Hepatocyte (in vitro differentiated cells): ENCODE measurements around the gene ARMC7. TPM values are rescaled to one million over a fixed set of nuclear protein-coding genes. Genes with fewer than 3 reads are reported as not detected.
A peak's percentile ranks its signal among the peaks of the same experiment; 100 is the strongest.

Experiments used
- DNase-seq: peaks from one replicate; pipeline ENCODE4 v3.0.0-alpha.2; 2016; ENCODE audit warnings: low spot score
- H2AFZ ChIP-seq: fragments of 200-600 bp; sonication (generic); 2 replicates; pipeline ENCODE4 v1.6.0; 2016; ENCODE audit warnings: antibody characterized with exemption, mild to moderate bottlenecking
- H3K27ac ChIP-seq: fragments of 200-600 bp; sonication (generic); 2 replicates; pipeline ENCODE4 v1.5.1; 2016; ENCODE audit warnings: mild to moderate bottlenecking
- H3K27me3 ChIP-seq: fragments of 200-600 bp; sonication (generic); 2 replicates; pipeline ENCODE4 v1.6.1; 2016
- H3K36me3 ChIP-seq: fragments of 200-600 bp; sonication (generic); replicated peaks from 2 replicates; pipeline ENCODE4 v1.5.1; 2016; ENCODE audit warnings: low read depth; ENCODE audit not compliant: insufficient read depth
- H3K4me1 ChIP-seq: fragments of 200-600 bp; sonication (generic); 2 replicates; pipeline ENCODE4 v1.5.1; 2016; ENCODE audit warnings: mild to moderate bottlenecking, moderate library complexity; ENCODE audit not compliant: insufficient read depth
- H3K4me2 ChIP-seq: fragments of 200-600 bp; sonication (generic); 2 replicates; pipeline ENCODE4 v1.6.0; 2016
- H3K4me3 ChIP-seq: fragments of 200-600 bp; sonication (generic); 2 replicates; pipeline ENCODE4 v1.5.1; 2016; ENCODE audit warnings: mild to moderate bottlenecking
- H3K79me2 ChIP-seq: fragments of 200-600 bp; sonication (generic); 2 replicates; pipeline ENCODE4 v1.6.0; 2017; ENCODE audit warnings: mild to moderate bottlenecking
- H3K9me2 ChIP-seq: fragments of 200-600 bp; sonication (generic); replicated peaks from 2 replicates; pipeline ENCODE4 v1.6.0; 2017; ENCODE audit warnings: mild to moderate bottlenecking; ENCODE audit not compliant: insufficient read depth
- H3K9me3 ChIP-seq: fragments of 200-600 bp; sonication (generic); 2 replicates; pipeline ENCODE4 v1.5.1; 2016; ENCODE audit warnings: low read depth, mild to moderate bottlenecking
- H4K20me1 ChIP-seq: fragments of 200-600 bp; sonication (generic); 2 replicates; pipeline ENCODE4 v1.6.0; 2016; ENCODE audit warnings: mild to moderate bottlenecking; ENCODE audit not compliant: insufficient read depth, poor library complexity, severe bottlenecking
- CTCF ChIP-seq: fragments of 200-600 bp; sonication (generic); IDR thresholded peaks from 2 replicates; pipeline ENCODE4 v1.5.1; 2016; ENCODE audit warnings: antibody characterized with exemption, mild to moderate bottlenecking; ENCODE audit not compliant: poor library complexity
- EZH2 ChIP-seq: fragments of 200-600 bp; sonication (generic); IDR thresholded peaks from 2 replicates; pipeline ENCODE4 v1.6.1; 2016; ENCODE audit warnings: antibody characterized with exemption, mild to moderate bottlenecking, borderline replicate concordance
- EZH2phosphoT487 ChIP-seq: fragments of 200-600 bp; sonication (generic); IDR thresholded peaks from one replicate; pipeline ENCODE4 v1.6.1; 2018; ENCODE audit warnings: antibody characterized with exemption, mild to moderate bottlenecking, low read depth, moderate library complexity; ENCODE audit not compliant: unreplicated experiment, severe bottlenecking
- WGBS: methylation state at CpG from one replicate; pipeline ENCODE4 v1.1.6; 2016; ENCODE audit warnings: low lambda C conversion rate; ENCODE audit errors: missing lambda C conversion rate; 5-methylcytosine and 5-hydroxymethylcytosine counted together
- polyA plus RNA-seq: library from polyadenylated mRNA; unstranded; fragments of >200 nt; fragmentation: Nextera tagmentation; extraction: Ambion mirVana; gene quantifications from 2 replicates; pipeline ENCODE4 v1.2.1, GENCODE V29; 2016
- total RNA-seq: library from RNA; depleted of rRNA; stranded (reverse); fragments of >200 nt; gene quantifications from 2 replicates; pipeline ENCODE4 v1.2.3, GENCODE V29; 2014

Gene ARMC7
- total and polyA plus RNA-seq, 2 experiments from 2014 or later, result 3.5 to 4.0 TPM

GRCh38 chr17:75124041-75124818 lies 14.5 kb downstream of the ARMC7 start:
- no peaks in the 10 kb centered on the region for H4K20me1 ChIP-seq
- no peaks in the 10 kb centered on the region for H3K9me2 ChIP-seq
- peak; percentile 91 for DNase-seq
- H3K27ac ChIP-seq, result peak overlapping the region; percentile 96
- TF ChIP-seq EZH2phosphoT487 (no peak), CTCF (no peak), EZH2 (no peak)
- H3K27me3 ChIP-seq, result no peaks in the 10 kb centered on the region
- H3K9me3 ChIP-seq, result no peaks in the 10 kb centered on the region
- H3K79me2 ChIP-seq, result peaks cover 12% of the 10 kb centered on the region
- 76% methylated on average over 19 of the region's 19 CpGs for WGBS
- no peaks in the 10 kb centered on the region for H3K36me3 ChIP-seq
- peak overlapping the region; percentile 59 for H3K4me2 ChIP-seq
- H2AFZ ChIP-seq, result no peak overlapping the region
- peaks cover 14% of the 10 kb centered on the region for H3K4me1 ChIP-seq
- H3K4me3 ChIP-seq, result no peak overlapping the region

GRCh38 chr17:75124819-75125162 lies 15.0 kb downstream of the ARMC7 start:
- Histone ChIP-seq H3K4me3 (no peak overlapping the region), H3K4me2 (peak overlapping the region; percentile 59), H3K36me3 (no peaks in the 10 kb centered on the region), H2AFZ (no peak overlapping the region), H3K4me1 (peaks cover 14% of the 10 kb centered on the region), H3K27ac (peak overlapping the region; percentile 96), H3K9me2 (no peaks in the 10 kb centered on the region), H3K27me3 (no peaks in the 10 kb centered on the region), H3K79me2 (peaks cover 15% of the 10 kb centered on the region), H3K9me3 (no peaks in the 10 kb centered on the region), H4K20me1 (no peaks in the 10 kb centered on the region)
- DNase-seq, result no peak
- no peak for TF ChIP-seq EZH2
- TF ChIP-seq CTCF, result no peak
- TF ChIP-seq EZH2phosphoT487, result no peak
- 98% methylated on average over 4 of the region's 4 CpGs for WGBS

GRCh38 chr17:75125984-75126383 lies 16.2 kb downstream of the ARMC7 start:
- WGBS, result 69% methylated on average over 3 of the region's 3 CpGs
- no peak overlapping the region for H3K4me2 ChIP-seq
- peaks cover 22% of the 10 kb centered on the region for H3K79me2 ChIP-seq
- no peak overlapping the region for H2AFZ ChIP-seq
- no peak overlapping the region for H3K27ac ChIP-seq
- H3K9me2 ChIP-seq, result no peaks in the 10 kb centered on the region
- H3K36me3 ChIP-seq, result no peaks in the 10 kb centered on the region
- DNase-seq, result no peak
- H3K4me1 ChIP-seq, result peaks cover 14% of the 10 kb centered on the region
- TF ChIP-seq EZH2phosphoT487 (no peak), EZH2 (no peak), CTCF (no peak)
- H3K9me3 ChIP-seq, result no peaks in the 10 kb centered on the region
- H4K20me1 ChIP-seq, result no peaks in the 10 kb centered on the region
- H3K27me3 ChIP-seq, result no peaks in the 10 kb centered on the region
- no peak overlapping the region for H3K4me3 ChIP-seq
